Stimulated activated naive CD4-positive, alpha-beta T cell treated with Interleukin-2 at 50 U/mL for 16 hours (primary cell): ENCODE data around the gene SMARCAL1.
"Not testable (repeated sequence)": the region's sequence is repeated elsewhere in the genome, so short reads cannot be mapped to it uniquely, and the experiment has no call there.

ENCODE experiments used
- DNase-seq: peaks from one replicate; lab custom pipeline; 2025; lab: John Stamatoyannopoulos, UW

Gene SMARCAL1

DNA sequence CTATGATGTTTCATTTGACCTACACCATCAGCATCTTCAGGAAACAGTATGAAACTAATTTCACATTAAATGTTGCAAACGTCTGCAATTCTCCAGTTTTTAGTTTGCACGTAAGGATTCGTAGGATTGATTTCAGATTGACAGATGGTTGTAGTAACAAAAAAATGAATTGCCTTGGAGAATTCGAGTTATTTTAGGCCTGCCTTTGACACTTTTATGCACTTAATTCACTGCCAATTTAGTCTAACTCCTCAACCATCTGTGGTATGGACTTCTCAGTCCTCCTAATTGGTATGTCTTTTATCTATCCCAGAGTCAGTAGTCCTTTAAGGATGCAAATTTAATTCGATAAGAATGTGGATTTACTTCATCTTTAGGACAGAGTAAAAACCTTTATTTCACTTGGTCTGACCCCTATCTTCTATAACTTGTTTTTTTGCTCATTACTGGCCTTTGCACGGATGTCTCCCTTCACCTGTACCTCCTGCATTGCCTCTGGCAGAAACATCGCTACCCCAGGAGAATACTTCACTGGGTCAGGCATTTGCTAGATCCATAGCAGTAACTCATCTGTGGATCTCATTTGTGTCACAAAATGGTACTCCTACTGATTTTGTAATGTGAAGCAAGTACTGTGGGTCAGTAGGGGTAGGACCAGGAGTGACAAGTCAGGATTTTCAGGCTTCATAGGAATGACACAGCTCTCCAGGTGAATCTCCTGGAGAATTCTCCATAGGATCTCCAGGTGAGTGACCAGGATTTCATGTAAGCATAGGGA lies 90.3 kb downstream of the SMARCAL1 start:
- DNase-seq, result no peak

DNA sequence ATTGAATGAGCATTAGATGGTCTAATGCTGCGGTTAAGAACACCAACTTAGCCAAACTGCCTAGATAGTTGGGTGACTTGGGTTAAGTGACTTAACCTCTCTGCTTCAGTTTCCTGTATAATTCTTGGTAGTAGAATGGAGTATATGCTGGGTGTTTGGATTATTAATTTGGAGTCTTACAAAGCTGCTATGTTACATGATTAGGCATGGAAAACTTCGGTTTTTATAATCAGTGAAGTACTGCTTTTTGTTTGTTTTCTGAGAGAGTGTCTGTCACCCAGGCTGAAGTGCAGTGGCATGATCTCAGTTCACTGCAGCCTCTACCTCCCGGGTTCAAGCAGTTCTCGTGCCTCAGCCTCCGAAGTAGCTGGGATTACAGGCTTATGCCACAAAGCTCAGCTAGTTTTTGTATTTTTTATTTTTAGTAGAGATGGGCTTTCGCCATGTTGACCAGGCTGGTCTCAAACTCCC lies 90.9 kb downstream of the SMARCAL1 start:
- no peak for DNase-seq

DNA sequence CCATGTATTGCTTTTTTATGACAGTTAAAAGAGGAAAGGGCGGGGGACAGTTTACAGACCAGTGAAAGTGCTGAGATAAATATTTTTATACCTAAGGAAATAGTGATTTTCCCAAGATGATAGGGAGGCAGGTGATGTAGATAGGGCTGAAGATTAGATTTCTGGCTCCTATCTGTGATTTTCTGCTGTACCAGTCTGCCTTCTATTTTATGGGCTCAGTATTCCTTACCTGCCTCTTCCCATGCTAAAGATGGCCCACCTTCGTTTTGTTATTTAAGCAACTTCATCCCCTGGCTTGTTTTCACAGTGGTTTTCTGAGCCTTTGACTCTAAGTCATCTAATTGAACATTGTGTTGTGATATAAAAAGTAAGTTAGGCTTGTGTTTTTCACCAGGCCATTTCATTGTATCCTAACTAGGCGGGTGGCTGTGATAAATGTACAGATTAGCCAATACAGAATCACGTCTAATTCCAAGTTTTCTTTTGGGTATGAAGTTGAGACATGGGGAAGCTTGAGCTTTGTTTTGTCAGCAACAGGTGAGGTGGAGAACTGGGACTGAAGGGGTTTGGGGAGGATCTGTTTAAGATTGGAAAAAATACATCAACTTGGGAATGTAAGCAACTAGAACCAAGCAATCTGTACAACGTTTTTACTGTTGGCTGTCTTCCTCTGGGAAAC lies 91.6 kb downstream of the SMARCAL1 start:
- DNase-seq, result no peak

DNA sequence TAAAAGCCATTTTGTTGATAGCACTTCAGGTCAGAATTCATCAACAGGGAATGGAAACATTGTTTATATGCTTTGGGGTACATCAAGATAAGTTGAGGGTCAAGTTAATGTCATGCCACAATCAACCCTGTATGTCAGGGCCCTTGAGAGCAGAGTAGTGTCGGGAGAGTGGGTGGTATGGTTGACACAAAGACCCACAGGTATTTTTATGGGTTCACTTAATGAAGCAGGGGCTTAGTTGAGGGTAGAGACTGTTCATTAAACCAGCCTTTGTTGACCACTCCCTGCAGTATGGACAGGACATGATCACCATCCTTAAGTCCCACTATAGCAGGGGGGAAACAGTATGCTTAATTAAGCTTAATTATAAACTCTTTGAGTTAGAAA lies 92.1 kb downstream of the SMARCAL1 start:
- DNase-seq, result no peak

DNA sequence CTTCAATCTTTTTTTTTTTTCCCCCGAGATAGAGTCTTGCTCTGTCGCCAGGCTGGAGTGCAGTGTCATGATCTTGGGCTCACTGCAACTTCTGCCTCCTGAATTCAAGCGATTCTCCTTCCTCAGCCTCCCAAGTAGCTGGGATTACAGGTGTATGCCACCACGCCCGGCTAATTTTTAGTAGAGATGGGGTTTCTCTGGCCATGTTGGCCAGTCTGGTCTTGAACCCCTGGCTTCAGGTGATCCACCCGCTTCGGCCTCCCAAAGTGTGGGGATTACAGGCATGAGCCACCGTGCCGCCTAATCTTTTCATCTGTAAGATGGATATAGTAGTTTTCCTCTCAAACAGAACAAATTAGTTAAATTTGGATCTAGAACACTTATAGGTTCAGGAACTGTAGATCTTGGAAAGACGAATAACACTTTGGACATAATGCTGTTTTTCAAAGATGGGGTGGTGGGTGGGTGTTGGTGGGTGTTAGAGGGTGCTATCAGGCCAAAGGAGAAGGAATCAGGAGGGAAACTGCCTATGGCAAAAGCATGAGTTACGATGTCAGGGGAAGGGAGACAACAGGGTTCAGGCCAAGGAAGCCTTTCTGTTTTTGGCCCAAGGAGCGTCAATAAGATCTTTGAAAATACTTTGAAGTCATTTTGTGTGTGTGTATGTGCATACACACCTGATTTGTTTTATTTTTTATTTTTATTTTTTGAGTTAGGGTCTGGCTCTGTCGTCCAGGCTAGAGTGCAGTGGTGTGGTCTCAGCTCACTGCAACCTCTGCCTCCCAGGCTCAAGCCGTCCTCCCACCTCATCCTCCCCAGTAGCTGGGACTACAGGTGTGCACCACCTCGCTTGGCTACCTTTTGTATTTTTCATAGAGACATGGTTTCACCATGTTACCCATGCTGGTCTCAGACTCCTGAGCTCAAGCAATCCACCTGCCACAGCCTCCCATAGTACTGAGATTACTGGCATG lies 93.1 kb downstream of the SMARCAL1 start:
- no peak for DNase-seq

DNA sequence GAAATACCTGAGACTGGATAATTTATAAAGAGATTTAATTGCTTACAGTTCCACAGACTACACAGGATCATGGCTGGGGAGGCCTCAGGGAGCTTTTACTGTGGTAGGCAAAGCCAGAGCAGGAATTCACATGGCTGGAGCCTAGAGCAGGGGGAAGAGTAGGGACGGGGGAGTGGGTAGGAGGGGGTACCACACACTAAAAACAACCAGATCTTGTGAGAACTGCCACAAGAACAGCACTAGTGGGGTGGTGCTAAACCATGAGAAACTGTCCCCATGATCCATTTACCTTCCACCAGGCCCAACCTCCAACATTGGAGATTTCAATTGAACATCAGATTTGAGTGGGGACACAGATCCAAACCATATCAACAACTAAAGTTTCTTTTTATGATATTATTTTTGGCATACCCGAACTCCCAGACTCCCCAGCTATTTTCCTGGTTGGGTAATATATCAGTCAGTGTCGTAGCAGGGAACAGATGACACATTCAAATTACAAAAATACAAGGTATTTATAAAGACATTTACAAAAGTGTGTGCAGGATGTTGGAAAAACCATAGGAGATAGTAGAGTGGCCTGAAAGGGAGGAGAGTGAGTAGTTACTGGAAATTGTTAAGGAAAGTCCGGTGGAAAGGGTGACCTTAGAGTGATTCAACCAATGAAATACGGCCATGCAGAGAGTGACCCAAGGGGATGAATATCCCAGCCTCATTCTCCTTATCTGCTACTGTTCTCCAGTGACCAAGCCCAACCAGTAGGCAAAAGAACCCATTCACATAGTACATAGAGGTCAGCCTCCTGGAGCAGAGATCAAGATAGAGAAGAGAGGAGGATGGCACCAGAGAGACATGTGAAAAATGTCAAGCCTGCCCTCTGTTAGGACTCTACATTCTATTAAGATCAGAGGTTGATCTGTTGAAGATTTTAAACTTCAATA lies 95.2 kb downstream of the SMARCAL1 start:
- no peak for DNase-seq

DNA sequence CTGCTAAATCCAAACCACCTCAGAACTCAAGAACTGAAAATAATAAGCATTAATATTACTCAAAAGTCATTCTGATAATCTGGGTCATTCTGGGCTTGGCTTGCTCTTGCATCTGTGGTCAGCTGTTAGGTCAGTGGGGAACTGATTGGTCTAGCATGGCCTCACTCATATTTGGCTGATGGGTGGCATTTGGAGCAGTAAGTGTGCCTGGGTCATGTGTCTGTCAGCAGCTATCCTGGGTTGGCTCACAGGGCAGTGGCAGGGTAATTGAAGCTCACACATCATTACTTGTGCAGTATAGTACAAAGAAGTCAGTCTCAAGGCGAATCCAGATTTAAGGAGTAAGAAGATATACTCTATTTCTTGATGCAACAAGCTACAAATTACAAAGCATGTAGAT lies 95.9 kb downstream of the SMARCAL1 start:
- no peak for DNase-seq

DNA sequence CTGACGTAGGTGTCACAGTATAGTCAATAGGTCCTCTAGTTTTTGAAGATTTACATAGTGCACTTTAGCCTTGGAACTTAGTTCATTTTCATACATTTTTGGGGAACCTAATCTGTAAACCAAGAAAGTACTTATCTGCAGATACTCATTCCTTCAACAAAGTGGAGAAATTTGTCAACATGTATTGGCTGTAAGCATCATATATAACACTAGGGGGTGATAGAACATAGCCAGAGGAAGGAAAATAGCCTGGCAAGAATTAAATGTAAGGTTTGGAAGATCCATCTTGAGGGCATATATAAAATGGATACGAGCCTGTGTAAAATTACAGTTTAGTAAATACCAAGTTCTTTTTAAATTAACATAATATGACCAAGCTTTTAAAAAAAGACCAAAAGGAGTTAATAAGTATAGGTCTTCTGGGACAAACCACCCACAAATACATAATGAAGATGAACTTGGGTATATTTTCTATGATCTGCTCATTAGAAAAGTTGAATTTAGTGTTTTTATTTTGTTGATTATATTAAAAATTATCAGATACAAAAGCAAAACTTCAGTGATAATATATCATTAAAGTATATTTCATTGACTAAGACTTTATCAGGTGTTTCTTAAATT lies 104.6 kb downstream of the SMARCAL1 start:
- DNase-seq, result no peak

DNA sequence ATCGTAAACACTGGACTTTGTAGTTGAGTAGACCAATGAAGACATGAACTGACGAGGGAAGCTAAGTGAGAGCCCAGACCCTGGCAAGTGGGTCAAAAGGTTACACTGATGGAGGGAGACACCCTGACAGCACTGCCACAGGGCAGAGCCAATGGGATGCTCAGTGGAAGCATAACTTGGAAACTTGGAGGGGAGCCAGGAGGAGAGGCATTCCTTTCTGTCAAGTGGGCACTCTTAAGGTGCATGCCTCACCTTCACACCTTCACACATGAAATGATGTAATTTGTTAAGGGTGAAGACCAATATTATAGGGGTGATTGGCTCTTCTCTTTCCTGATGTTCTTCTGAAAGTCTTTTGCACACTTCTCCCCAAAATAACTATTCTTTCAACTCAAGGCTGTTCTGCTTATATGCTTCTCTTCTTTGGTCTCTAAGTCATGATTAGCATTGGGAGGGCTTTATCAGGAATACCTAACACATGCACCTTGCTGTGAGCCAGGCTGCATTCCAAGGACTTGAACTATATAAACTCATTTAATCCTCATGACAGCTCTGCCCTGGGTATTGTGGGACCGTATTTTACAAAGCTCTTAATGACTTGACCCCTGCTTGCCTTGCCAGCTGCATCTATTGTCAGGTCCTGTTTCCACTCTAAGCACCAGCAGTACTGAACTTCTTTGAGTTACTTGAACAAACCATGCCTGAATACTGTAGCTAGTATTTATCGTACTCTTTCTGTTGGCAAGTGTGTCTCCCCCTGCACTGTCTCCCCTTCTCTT lies 105.4 kb downstream of the SMARCAL1 start:
- DNase-seq, result no peak

DNA sequence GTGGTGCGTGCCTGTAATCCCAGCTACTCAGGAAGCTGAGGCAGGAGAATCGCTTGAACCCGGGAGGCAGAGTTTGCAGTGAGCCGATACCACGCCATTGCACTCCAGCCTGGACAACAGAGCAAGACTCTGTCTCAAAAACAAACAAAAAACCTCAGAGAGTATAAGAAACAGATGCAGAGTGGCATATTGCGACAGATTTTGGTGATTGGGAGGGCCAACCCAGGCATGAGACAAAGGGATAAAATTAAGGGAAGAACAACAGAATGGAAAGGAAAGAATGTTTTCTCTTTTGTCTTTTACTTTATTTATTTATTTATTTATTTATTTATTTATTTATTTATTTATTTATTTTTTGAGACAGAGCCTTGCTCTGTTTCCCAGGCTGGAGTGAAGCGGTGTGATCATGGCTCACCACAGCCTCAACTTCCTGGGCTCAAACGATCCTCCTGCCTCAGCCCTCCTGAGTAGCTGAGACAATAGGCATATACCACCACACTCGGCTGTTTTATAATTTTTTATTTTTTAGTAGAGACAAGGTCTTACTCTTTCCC lies 106.4 kb downstream of the SMARCAL1 start:
- DNase-seq, result not testable (repeated sequence)

DNA sequence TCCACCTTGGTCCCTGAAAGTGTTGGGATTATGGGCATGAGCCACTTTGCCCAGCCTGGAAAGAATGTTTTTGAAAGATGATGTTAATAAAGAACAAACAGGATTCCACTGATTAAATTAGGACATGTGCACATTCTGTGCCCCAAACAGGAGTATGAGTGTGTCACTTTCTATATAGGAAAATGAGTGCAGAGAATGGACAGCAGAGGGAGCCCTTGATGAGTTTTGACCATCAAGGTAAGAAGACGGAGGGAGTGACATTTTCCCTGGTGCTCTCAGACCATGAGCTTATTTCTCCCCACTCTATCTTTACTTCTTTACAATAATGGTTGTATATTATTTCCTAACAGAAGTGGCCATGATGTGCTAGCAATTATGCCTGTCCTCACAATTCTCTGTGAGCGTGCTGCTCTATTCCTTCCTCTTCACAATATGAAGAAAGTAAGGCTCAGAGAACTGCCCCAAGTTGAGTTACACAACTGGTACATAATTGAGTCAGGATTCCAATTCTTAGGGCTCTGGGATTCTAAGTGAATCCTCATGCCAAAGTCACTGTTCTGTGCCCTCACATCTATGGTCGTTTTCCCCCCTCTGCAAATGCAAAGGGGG lies 107.0 kb downstream of the SMARCAL1 start:
- no peak for DNase-seq

DNA sequence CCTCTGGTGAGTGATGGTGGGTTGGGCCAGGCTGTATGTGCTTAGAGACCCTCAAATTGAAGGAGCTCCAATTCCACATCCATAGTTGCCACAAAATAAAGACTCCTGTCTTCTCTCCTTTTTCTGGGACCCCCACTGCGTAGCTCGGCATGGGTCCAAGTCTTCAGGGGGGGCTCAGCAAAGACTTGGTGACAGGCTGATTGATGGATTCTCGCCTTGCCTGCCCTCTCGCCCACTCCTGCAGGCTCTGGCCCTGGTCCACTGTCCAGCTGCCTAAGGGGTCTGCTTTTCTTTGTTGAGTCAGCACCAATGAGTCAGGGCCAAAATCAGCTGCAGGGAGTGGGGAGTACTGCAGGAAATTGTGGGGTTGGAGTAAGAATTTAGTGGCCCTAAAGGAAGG lies 107.8 kb downstream of the SMARCAL1 start:
- no peak for DNase-seq

DNA sequence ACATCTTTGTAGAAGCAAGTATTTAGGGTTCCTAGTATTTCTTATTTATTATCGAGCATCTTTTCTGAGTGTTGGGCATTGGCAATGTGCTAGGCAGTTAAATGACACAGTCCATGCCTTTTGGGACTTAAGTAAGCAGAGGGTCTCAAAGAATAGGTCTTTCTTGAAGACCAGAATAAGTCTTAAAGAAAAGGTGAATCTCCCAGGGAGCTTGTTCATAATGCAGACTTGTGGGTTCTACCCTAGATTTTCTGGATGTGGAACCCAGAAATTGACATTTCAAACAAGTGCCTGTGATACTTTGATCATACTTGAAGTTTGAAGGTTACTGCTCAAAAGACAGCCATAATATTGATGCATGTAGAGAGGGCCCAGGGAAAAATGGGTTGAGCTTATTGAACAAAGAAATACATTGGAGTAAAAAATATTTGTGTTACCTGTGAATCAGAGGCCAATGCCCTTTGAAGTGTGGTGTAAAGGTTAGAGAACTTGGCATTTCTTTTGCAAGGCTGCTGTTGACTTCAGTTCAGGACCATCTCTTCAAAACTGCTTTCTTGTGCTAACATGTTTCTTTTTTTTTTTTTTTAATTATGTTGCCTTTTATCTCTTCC lies 110.7 kb downstream of the SMARCAL1 start:
- no peak for DNase-seq

DNA sequence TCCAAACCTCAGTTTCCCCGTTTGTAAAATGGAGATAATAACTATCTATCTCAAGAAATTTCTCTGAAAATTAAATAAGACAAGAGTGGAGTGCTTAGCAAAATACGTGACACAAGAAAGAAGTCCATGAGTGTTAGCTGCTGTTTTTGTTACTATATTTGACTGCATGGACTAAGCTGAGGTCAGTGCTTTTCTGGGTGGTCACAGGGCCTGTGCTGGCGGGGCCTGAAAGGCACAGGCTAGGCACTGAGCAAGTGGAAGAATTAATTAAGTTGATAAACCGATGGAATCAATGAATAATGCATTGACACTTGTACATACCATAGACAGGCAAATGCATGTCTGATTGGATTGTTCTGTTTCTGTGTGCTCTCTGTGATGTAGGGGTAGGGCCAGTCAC lies 113.7 kb downstream of the SMARCAL1 start:
- no peak for DNase-seq

DNA sequence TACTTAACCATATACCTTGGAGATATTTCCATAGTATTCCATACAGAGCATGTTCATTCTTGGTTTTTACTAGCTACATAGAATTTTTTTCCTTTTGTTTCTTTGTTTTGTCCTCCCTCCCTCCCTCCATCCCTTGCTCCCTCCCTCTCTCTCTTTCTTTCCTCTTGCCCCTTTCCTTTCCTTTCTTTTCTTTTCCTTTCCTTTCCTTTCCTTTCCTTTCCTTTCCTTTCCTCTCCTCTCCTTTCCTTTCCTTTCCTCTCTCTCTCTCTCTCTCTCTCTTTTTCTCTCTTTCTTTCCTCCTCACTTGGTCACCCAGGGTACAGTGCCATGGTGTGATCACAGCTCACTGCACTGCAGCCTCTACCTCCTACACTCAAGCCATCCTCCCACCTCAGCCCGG lies 114.7 kb downstream of the SMARCAL1 start:
- no peak for DNase-seq

DNA sequence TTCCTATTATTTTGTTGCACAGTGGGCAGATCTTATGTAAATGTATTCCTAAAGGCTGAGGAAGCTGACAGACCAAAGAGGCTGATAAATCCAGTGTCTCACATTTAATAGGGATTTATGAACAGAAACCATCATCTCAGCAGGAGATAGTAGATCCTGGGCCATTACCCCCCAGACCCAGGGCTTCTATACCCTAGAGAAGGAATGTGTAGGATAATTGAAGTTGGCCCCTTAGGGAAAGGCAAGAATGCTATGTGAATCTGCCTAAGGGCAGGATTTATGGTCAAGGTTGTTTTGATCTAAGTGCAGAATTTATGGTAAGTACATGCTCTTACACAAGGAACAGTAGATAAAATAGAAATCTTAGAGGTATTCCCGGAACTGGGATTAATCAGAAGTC lies 115.3 kb downstream of the SMARCAL1 start:
- no peak for DNase-seq

DNA sequence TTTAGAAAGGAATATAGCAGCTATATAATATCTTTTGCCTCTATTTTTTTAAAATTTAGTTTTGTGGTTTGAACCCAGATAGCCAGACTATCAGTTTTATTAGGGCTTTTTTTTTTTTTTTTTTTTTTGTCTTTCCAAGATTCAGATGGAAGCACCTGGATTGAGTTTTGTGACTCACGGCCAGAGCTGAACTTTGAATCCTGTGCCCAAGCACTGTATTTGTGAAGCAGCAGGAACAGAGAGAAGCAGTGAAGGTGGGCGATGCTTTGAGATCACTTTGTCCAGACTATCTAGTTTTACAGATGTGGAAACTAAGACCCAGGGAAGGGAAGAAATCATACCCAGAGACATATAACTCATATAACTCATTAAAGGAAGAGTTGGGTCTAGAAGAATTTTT lies 120.3 kb downstream of the SMARCAL1 start:
- no peak for DNase-seq
